ENCODE data around the gene PDLIM5.

Gene PDLIM5

GRCh38 chr4:94583914-94584641 lies 132.3 kb downstream of the PDLIM5 start:
- Mint-ChIP-seq H3K4me3 (no peak overlapping the region), H3K4me1 (no peaks in the 10 kb centered on the region), H3K36me3 (peaks cover 5% of the 10 kb centered on the region), H3K27ac (no peak overlapping the region), H3K9me3 (no peaks in the 10 kb centered on the region), H3K27me3 (no peaks in the 10 kb centered on the region)

GRCh38 chr4:94588896-94589693 lies 137.4 kb downstream of the PDLIM5 start:
- Mint-ChIP-seq H3K4me3 (no peak overlapping the region), H3K4me1 (no peaks in the 10 kb centered on the region), H3K27me3 (no peaks in the 10 kb centered on the region), H3K27ac (no peak overlapping the region), H3K36me3 (peaks cover 6% of the 10 kb centered on the region), H3K9me3 (no peaks in the 10 kb centered on the region)

GRCh38 chr4:94590493-94590892 lies 138.8 kb downstream of the PDLIM5 start:
- H3K27me3 Mint-ChIP-seq = no peaks in the 10 kb centered on the region
- no peaks in the 10 kb centered on the region for H3K9me3 Mint-ChIP-seq
- no peaks in the 10 kb centered on the region for H3K4me1 Mint-ChIP-seq
- peaks cover 6% of the 10 kb centered on the region for H3K36me3 Mint-ChIP-seq
- H3K27ac Mint-ChIP-seq = no peak overlapping the region
- H3K4me3 Mint-ChIP-seq = no peak overlapping the region

- Mint-ChIP-seq H3K36me3 (peaks cover 6% of the 10 kb centered on the region), H3K27ac (no peak overlapping the region), H3K9me3 (no peaks in the 10 kb centered on the region)
Observed at GRCh38 chr4:94591289-94591688, 139.5 kb downstream of the PDLIM5 start.

GRCh38 chr4:94595013-94595412 lies 143.3 kb downstream of the PDLIM5 start:
- H3K27me3 Mint-ChIP-seq = no peaks in the 10 kb centered on the region
- no peak overlapping the region for H3K27ac Mint-ChIP-seq
- H3K4me3 Mint-ChIP-seq = no peak overlapping the region
- no peaks in the 10 kb centered on the region for H3K9me3 Mint-ChIP-seq
- no peaks in the 10 kb centered on the region for H3K4me1 Mint-ChIP-seq
- H3K36me3 Mint-ChIP-seq = peaks cover 3% of the 10 kb centered on the region

More at GRCh38 chr4:94591289-94591688, 139.5 kb downstream of the PDLIM5 start:
- no peaks in the 10 kb centered on the region for H3K4me1 Mint-ChIP-seq
- no peaks in the 10 kb centered on the region for H3K27me3 Mint-ChIP-seq
- no peak overlapping the region for H3K4me3 Mint-ChIP-seq

GRCh38 chr4:94595880-94596483 lies 144.2 kb downstream of the PDLIM5 start:
- no peaks in the 10 kb centered on the region for H3K9me3 Mint-ChIP-seq
- H3K4me1 Mint-ChIP-seq = no peaks in the 10 kb centered on the region
- no peaks in the 10 kb centered on the region for H3K27me3 Mint-ChIP-seq
- H3K36me3 Mint-ChIP-seq = peaks cover 3% of the 10 kb centered on the region
- no peak overlapping the region for H3K27ac Mint-ChIP-seq
- H3K4me3 Mint-ChIP-seq = no peak overlapping the region

GRCh38 chr4:94598758-94599157 lies 147.0 kb downstream of the PDLIM5 start:
- no peaks in the 10 kb centered on the region for H3K9me3 Mint-ChIP-seq
- H3K27ac Mint-ChIP-seq = no peak overlapping the region
- H3K36me3 Mint-ChIP-seq = no peaks in the 10 kb centered on the region
- no peaks in the 10 kb centered on the region for H3K27me3 Mint-ChIP-seq
- H3K4me1 Mint-ChIP-seq = no peaks in the 10 kb centered on the region
- H3K4me3 Mint-ChIP-seq = no peak overlapping the region

GRCh38 chr4:94603170-94603747 lies 151.5 kb downstream of the PDLIM5 start:
- Mint-ChIP-seq H3K36me3 (no peaks in the 10 kb centered on the region), H3K27me3 (no peaks in the 10 kb centered on the region), H3K27ac (no peak overlapping the region), H3K4me3 (no peak overlapping the region), H3K9me3 (no peaks in the 10 kb centered on the region), H3K4me1 (no peaks in the 10 kb centered on the region)

GRCh38 chr4:94605241-94605805 lies 153.6 kb downstream of the PDLIM5 start:
- Mint-ChIP-seq H3K4me3 (no peak overlapping the region), H3K36me3 (no peaks in the 10 kb centered on the region), H3K27ac (no peak overlapping the region), H3K27me3 (no peaks in the 10 kb centered on the region), H3K9me3 (no peaks in the 10 kb centered on the region), H3K4me1 (peaks cover 7% of the 10 kb centered on the region)

- H3K27me3 Mint-ChIP-seq = no peaks in the 10 kb centered on the region
- H3K36me3 Mint-ChIP-seq = no peaks in the 10 kb centered on the region
- peaks cover 15% of the 10 kb centered on the region for H3K4me1 Mint-ChIP-seq
- peak overlapping the region; percentile 31 for H3K4me3 Mint-ChIP-seq
- H3K9me3 Mint-ChIP-seq = no peaks in the 10 kb centered on the region
- H3K27ac Mint-ChIP-seq = no peak overlapping the region
Observed at GRCh38 chr4:94610145-94610544, 158.4 kb downstream of the PDLIM5 start.

GRCh38 chr4:94613248-94613647 lies 161.5 kb downstream of the PDLIM5 start:
- Mint-ChIP-seq H3K4me3 (no peak overlapping the region), H3K27ac (no peak overlapping the region), H3K36me3 (peaks cover 4% of the 10 kb centered on the region), H3K27me3 (no peaks in the 10 kb centered on the region), H3K4me1 (peaks cover 15% of the 10 kb centered on the region), H3K9me3 (no peaks in the 10 kb centered on the region)

GRCh38 chr4:94615451-94615850 lies 163.7 kb downstream of the PDLIM5 start:
- Mint-ChIP-seq H3K9me3 (no peaks in the 10 kb centered on the region), H3K4me1 (peaks cover 7% of the 10 kb centered on the region), H3K27me3 (no peaks in the 10 kb centered on the region), H3K27ac (no peak overlapping the region), H3K4me3 (no peak overlapping the region), H3K36me3 (peaks cover 10% of the 10 kb centered on the region)

GRCh38 chr4:94621491-94622080 lies 169.8 kb downstream of the PDLIM5 start:
- no peaks in the 10 kb centered on the region for H3K9me3 Mint-ChIP-seq
- no peak overlapping the region for H3K4me3 Mint-ChIP-seq
- no peaks in the 10 kb centered on the region for H3K4me1 Mint-ChIP-seq
- H3K27ac Mint-ChIP-seq = peak overlapping the region; percentile 30
- no peaks in the 10 kb centered on the region for H3K27me3 Mint-ChIP-seq
- peaks cover 15% of the 10 kb centered on the region for H3K36me3 Mint-ChIP-seq

GRCh38 chr4:94623126-94623911 lies 171.6 kb downstream of the PDLIM5 start:
- H3K4me1 Mint-ChIP-seq = no peaks in the 10 kb centered on the region
- peaks cover 10% of the 10 kb centered on the region for H3K36me3 Mint-ChIP-seq
- no peaks in the 10 kb centered on the region for H3K27me3 Mint-ChIP-seq
- H3K27ac Mint-ChIP-seq = no peak overlapping the region
- H3K4me3 Mint-ChIP-seq = no peak overlapping the region
- no peaks in the 10 kb centered on the region for H3K9me3 Mint-ChIP-seq

All from activated naive CD4-positive, alpha-beta T cell treated with anti-CD3 and anti-CD28 coated beads, Interleukin-2, amount 50 U/mL, for 24 hours (primary cell).